Mucosa of stomach (tissue), 1 donor: ENCODE measurements around the gene SLC1A7.

ENCODE experiments used
- H3K27me3 ChIP-seq: one replicate; pipeline ENCODE4 v1.7.0; 2013; ENCODE audit warnings: mild to moderate bottlenecking, low read length; ENCODE audit not compliant: control insufficient read depth, insufficient read depth
- H3K36me3 ChIP-seq: one replicate; pipeline ENCODE4 v1.7.0; 2013; ENCODE audit warnings: low read length; ENCODE audit not compliant: control insufficient read depth, insufficient read depth
- H3K4me1 ChIP-seq: one replicate; pipeline ENCODE4 v1.7.0; 2013; ENCODE audit warnings: mild to moderate bottlenecking, low read length; ENCODE audit not compliant: control insufficient read depth, insufficient read depth
- H3K4me3 ChIP-seq: one replicate; pipeline ENCODE4 v1.7.0; 2013; ENCODE audit warnings: low read length
- H3K9ac ChIP-seq: one replicate; pipeline ENCODE4 v1.7.0; 2013; ENCODE audit warnings: mild to moderate bottlenecking, low read length, moderate library complexity
- H3K9me3 ChIP-seq: one replicate; pipeline ENCODE4 v1.7.0; 2013; ENCODE audit warnings: mild to moderate bottlenecking, low read length, moderate library complexity; ENCODE audit not compliant: control insufficient read depth
- donor health status: Pancreatic carcinoma.

Gene SLC1A7

DNA sequence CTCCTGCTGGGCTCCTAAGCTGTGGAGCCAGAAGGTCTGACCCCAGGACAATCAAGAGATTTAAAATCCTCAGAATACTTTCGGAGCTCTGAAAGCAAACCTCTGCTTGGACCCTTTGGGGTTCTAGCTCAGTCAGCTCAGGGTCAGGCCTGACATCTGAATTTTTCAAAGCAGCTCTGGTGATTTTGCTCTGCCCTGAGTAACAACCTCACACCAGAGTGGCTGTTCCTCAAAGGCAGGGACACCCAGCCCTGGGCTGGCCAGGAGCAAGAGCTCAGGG, 11.9 kb downstream of the SLC1A7 start:
- H3K9me3 ChIP-seq = no peaks in the 10 kb centered on the region
- H3K9ac ChIP-seq = no peak overlapping the region
- H3K36me3 ChIP-seq = no peaks in the 10 kb centered on the region
- H3K4me3 ChIP-seq = no peak overlapping the region
- peaks cover 6% of the 10 kb centered on the region for H3K4me1 ChIP-seq
- H3K27me3 ChIP-seq = no peaks in the 10 kb centered on the region

DNA sequence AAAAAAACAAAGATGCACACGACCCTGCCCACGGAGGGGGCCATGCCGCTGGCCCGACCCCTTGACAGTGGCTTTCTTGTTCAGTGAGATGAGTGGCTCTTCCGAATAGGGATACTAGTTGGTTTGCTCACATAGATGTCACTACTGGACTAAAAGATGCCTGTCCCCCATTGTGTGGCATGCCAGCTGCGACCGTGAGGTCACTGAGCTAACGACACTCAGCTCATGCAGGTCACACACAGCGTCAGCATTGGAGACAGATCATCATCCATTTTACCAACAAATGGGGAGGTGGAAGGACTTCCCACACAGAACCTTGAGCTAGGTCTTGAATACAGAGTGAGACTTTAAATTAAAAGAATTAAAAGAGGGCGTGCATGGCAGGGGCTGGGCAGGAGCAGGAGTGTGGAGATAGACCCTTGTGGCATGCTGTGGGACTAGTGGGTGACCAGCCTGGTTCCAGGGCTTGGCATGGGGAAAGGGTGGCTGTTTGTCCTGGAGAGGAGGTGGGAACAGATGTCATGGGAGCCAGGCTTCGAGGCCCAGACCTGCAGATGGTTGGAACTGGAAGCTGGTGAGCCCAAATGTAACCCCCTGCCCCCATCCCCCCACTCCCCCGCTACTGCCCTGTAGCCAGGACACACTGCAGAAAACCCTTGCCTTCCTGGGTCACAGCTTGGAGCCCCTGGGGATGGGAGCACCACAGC, 12.4 kb downstream of the SLC1A7 start:
- no peaks in the 10 kb centered on the region for H3K36me3 ChIP-seq
- no peak overlapping the region for H3K4me3 ChIP-seq
- no peak overlapping the region for H3K9ac ChIP-seq
- no peaks in the 10 kb centered on the region for H3K9me3 ChIP-seq
- H3K27me3 ChIP-seq = no peaks in the 10 kb centered on the region
- peaks cover 2% of the 10 kb centered on the region for H3K4me1 ChIP-seq

DNA sequence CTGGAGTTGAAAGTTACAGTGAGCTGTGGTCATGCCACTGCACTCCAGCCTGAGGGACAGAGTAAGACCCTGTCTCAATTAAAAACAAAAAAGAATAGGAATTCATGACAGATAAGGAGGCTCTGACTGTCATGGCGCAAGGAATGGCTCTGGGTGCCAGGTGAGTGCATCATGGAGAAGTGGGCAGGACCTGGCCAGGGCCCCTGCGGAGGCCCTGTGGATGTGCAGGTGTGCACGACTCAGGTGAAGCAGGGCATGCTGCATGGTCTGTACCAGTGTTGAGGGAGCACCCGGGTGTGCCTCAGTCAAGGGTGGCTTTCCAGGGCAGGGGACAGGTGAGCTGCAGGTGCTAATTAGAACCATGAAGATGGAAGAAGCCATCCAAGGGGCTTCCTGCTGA, 14.0 kb downstream of the SLC1A7 start:
- H3K36me3 ChIP-seq = no peaks in the 10 kb centered on the region
- no peaks in the 10 kb centered on the region for H3K9me3 ChIP-seq
- H3K9ac ChIP-seq = no peak overlapping the region

DNA sequence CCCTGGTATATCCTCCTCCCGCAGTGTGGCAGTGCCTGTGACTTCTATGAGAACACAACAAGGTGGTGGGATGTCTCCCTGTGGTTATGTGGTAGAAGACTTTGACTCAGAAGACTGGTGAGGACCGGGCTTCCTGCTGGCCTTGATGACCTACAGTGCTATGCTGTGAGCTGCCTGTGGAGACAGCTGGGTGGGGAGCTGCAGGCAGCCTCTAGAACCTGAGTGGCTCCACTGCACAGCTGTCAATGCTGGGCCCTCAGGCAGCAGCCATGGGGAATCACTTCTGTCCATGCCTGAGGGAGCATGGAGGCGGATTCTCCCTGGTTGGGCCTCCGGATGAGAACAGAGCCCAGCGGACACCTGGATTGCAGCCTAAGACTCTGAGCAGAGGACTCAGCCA, 14.9 kb downstream of the SLC1A7 start:
- no peaks in the 10 kb centered on the region for H3K36me3 ChIP-seq
- H3K27me3 ChIP-seq = peaks cover 5% of the 10 kb centered on the region
- H3K9ac ChIP-seq = no peak overlapping the region
- no peaks in the 10 kb centered on the region for H3K4me1 ChIP-seq
- H3K4me3 ChIP-seq = no peak overlapping the region
- H3K9me3 ChIP-seq = no peaks in the 10 kb centered on the region

More for the DNA sequence above, 14.0 kb downstream of the SLC1A7 start:
- Histone ChIP-seq H3K4me3 (no peak overlapping the region), H3K27me3 (peaks cover 3% of the 10 kb centered on the region), H3K4me1 (no peaks in the 10 kb centered on the region)

DNA sequence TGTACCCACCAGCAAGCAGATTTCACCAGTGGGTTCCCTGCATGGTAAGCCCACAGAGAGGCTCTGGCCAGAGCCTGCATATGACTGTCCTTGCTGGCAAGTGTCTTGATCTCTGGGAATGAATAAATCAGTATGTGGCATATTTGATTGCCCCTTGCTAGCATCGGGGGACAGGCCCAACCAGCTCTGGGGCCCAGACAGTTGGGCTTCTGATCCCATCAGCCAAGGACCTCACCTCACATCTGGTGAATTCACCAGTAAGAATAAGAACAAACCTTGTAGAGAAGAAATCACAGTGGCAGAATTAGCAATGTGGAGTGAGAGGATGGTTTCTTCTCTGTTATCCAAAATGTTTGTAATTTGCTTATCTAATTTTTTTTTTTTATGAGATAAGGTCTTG, 15.9 kb downstream of the SLC1A7 start:
- H3K36me3 ChIP-seq = no peaks in the 10 kb centered on the region
- no peaks in the 10 kb centered on the region for H3K9me3 ChIP-seq
- H3K4me1 ChIP-seq = peaks cover 7% of the 10 kb centered on the region
- peaks cover 8% of the 10 kb centered on the region for H3K27me3 ChIP-seq
- H3K9ac ChIP-seq = no peak overlapping the region
- H3K4me3 ChIP-seq = no peak overlapping the region

DNA sequence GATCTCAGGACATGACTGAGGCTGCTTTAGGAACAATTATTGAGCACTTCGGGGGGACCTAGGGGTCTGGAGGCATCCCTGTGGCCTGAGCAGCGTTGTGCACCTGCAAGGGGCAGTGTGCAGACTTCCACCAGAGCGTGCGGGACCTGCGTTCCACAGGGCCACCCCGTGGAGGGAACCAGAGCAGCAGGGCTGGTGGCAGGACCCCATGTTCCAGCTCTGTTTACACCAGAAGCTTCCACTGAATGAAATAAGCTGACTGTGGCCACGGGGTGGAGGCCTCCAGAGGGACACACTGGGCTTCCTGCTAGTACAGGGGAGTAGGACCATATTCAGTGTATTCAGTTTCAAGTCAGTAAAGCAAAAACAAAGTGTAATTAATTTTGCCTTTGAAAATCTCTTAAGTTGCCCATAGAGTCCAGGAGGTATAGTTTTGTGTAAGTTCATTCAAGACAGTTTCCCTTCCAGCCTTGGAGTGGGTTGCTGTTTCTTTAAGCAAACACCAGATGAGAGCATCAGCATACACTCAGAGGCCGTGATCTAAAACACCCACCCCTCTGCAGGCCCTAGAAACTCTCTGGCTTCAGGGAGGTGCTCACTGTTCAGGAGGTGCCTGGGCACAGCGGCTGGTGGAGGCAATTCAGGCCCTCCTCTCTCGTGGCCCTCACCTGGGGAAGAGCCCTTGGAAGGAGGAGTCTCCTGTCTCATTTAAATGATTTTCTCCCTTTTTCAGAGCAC, 16.6 kb downstream of the SLC1A7 start:
- Histone ChIP-seq H3K9me3 (no peaks in the 10 kb centered on the region), H3K27me3 (peaks cover 14% of the 10 kb centered on the region), H3K36me3 (no peaks in the 10 kb centered on the region), H3K9ac (no peak overlapping the region), H3K4me1 (peaks cover 11% of the 10 kb centered on the region), H3K4me3 (no peak overlapping the region)

DNA sequence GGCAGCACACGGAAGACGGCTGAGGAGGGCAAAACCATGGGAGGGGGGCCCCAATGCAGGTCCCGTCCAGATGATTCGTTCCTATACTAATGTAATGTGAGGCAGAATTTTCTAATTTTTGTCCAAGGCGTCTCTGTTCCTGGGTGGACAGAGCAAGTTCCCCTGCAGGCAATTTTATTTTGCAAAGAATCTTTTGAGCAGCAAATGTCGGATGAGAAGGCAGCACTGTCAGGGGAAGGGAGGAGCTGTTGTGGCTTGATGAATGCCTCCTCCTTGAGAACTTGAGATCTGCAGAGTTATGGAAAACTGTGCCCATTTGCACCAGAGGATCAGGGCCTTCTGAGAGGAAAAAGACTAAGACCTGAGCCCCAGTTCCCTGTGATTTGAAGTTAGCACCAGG, 17.3 kb downstream of the SLC1A7 start:
- Histone ChIP-seq H3K4me1 (peaks cover 11% of the 10 kb centered on the region), H3K4me3 (no peak overlapping the region), H3K9ac (no peak overlapping the region), H3K9me3 (no peaks in the 10 kb centered on the region), H3K36me3 (no peaks in the 10 kb centered on the region), H3K27me3 (peaks cover 20% of the 10 kb centered on the region)

DNA sequence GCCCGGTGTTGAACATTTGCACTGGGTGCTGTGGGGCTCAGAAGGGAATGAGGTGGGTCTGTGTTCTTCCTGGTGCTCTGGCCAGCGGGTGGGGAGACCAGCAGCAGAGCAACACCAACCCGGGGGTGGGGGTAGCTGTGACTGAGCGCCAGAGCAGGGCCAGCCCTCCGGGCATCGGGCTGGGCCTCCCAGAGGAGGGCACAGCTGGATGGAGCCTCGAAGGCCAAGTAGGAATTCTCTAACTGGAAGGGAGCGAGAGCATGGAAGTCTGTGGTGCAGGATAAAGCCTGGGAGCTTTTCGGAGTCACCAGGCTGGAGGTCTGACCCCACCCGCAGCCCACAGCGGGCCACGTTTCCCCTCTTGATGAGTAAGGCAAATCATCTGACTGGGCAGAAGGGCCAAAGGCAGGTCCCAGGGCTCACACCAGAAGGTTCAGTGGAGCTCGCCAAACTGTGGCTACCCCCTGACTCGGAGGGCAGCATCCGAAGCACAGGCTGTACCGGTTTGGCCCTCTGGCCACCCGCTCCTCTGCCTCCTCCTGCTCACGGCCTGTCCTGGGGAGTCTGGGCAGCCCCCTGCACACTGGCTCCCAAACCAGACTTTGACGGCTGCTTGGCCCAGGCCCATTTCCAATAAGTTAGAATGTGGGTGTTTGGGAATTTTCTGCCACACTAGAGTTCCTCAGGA, 18.8 kb downstream of the SLC1A7 start:
- Histone ChIP-seq H3K9ac (no peak overlapping the region), H3K9me3 (no peaks in the 10 kb centered on the region), H3K4me1 (peaks cover 11% of the 10 kb centered on the region)

DNA sequence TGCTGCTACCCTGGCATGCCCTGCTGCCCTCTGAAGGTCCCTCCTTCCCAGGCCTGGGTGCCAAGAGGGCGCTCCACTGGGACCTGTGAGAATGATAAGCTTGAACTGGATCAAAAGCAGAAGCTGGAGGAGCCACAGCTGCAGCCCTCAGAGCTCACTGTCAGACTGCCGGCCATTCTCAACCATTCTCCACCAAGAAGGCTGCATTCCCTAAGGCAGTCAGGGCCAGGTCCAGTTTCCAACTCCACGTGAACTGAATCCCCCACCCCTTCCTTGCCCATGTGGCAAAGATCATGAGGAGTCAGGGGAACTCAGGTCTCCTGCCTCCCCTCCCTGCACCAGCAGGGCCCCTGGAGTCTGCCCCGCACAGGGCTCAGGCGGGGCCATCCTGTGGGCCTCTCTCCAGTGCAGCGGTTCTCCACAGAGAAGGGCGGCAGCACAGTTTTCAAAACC, 19.5 kb downstream of the SLC1A7 start:
- H3K27me3 ChIP-seq = peaks cover 23% of the 10 kb centered on the region
- no peaks in the 10 kb centered on the region for H3K36me3 ChIP-seq
- no peak overlapping the region for H3K9ac ChIP-seq
- H3K9me3 ChIP-seq = no peaks in the 10 kb centered on the region
- peaks cover 11% of the 10 kb centered on the region for H3K4me1 ChIP-seq
- no peak overlapping the region for H3K4me3 ChIP-seq

More for the DNA sequence above, 18.8 kb downstream of the SLC1A7 start:
- H3K36me3 ChIP-seq = no peaks in the 10 kb centered on the region
- H3K27me3 ChIP-seq = peaks cover 23% of the 10 kb centered on the region
- H3K4me3 ChIP-seq = no peak overlapping the region

DNA sequence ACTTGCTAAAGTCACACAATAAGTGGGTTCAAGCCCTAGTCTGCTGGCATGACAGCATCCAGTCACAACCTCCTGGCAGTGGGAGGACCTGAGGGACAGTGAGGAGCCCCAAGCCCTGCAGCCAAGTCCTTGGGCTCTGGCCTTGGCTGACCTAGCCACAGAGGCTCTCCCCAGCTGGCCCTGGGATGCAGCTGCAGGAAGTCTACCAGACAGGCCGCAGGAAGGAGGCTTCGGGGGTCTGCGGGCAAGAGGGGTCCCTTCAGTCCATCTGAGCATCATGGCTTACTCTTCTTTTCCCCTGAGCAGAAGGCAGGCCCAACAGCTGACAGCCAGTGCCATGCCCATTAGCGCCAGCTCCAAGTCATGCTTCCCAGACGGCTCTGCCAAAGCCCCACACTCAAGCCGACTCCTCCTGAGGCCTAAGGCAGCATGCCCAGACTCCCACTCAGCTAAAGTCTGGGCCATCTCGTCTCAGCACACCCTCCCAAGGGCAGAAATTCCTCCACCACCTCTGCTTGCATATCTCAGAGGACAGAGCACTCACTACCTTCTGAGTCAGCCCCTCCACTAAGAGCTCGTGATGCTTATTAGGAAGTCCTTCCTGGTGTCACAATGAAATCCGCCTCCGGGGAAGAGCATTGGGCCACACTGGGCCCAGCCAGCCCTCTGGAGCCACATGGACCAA, 20.1 kb downstream of the SLC1A7 start:
- no peaks in the 10 kb centered on the region for H3K9me3 ChIP-seq
- H3K9ac ChIP-seq = no peak overlapping the region
- H3K4me3 ChIP-seq = no peak overlapping the region
- peaks cover 29% of the 10 kb centered on the region for H3K27me3 ChIP-seq
- H3K4me1 ChIP-seq = peaks cover 18% of the 10 kb centered on the region
- no peaks in the 10 kb centered on the region for H3K36me3 ChIP-seq

DNA sequence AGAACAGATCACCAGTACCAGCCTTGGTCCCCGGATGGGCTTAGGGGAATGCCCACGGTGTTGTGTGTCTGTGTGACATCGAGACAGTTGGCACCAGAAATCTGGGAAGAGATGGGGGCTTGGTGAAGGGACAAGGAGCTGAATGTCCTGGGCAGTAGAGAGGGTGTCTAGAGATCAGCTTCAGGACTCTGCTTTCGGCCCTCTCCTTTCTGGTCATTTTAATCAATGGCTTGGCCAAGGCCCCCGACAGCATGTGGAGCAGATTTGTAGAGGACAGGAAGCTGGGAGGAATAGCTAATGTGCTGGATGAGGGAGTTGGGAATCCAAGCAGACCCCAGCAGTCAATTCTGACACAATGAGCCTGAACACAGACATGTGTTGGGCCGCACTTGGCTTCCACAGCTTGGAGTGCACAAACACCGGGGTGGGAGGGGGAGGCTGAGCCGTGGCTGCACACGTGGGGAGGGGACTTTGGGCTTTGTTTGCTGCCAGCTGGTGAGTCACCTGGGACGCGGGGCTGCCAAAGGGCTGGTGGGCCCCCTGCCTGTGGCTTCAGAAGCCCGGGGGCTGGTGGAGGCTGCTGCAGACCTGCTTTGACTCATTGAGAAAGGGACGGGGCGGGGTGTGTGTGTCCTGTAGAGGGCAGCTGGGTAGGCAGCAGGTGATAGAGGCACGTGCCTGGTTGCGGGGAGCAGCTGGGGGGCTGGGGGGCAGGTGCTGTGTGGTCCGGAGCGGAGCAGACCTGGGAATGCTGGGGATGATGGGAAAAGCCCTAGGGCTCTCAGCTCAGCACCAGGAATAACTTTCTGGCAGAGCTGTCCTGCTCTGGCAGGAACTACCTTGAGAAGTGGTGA, 20.9 kb downstream of the SLC1A7 start:
- Histone ChIP-seq H3K9ac (no peak overlapping the region), H3K36me3 (no peaks in the 10 kb centered on the region), H3K4me1 (peaks cover 25% of the 10 kb centered on the region), H3K27me3 (peaks cover 31% of the 10 kb centered on the region), H3K4me3 (no peak overlapping the region), H3K9me3 (no peaks in the 10 kb centered on the region)
